GM23338 (cell line): ENCODE results near the gene CTNNA3.

Experiments used
- CREB1 ChIP-seq: fragments of 250-450 bp; sonication (Bioruptor Pico); IDR thresholded peaks from 2 replicates; pipeline ENCODE4 v1.5.0; 2020; ENCODE audit warnings: low read depth, mild to moderate bottlenecking, moderate library complexity
- EZH2 ChIP-seq: fragments of 200-600 bp; sonication (generic); IDR thresholded peaks from one replicate; pipeline ENCODE4 v1.8.0; 2017; ENCODE audit warnings: antibody characterized with exemption, mild to moderate bottlenecking, low read depth; ENCODE audit not compliant: unreplicated experiment
- EZH2phosphoT487 ChIP-seq: fragments of 200-600 bp; sonication (generic); IDR thresholded peaks from one replicate; pipeline ENCODE4 v1.8.1; 2018; ENCODE audit warnings: antibody characterized with exemption; ENCODE audit not compliant: unreplicated experiment
- JUNB ChIP-seq: IDR thresholded peaks from one replicate; pipeline ENCODE4 v1.6.1; 2016; ENCODE audit warnings: antibody characterized with exemption; ENCODE audit not compliant: unreplicated experiment
- POLR2AphosphoS5 ChIP-seq: IDR thresholded peaks from 2 replicates; pipeline ENCODE4 v1.6.1; 2016; ENCODE audit warnings: antibody characterized with exemption, low read depth
- STAT1 ChIP-seq: IDR thresholded peaks from one replicate; pipeline ENCODE4 v1.6.1; 2016; ENCODE audit warnings: antibody characterized with exemption; ENCODE audit not compliant: unreplicated experiment
- ZNF331 ChIP-seq: fragments of 250-450 bp; sonication (Bioruptor Pico); IDR thresholded peaks from 2 replicates; pipeline ENCODE4 v1.5.0; 2020; ENCODE audit warnings: low read depth, mild to moderate bottlenecking, moderate library complexity
- TF ChIP-seq, protein P1 (sequence below), 2 experiments: fragments of 200-600 bp in 1 of 2; sonication (generic) in 1 of 2; conservative IDR thresholded peaks; 2 replicates each; pipeline versions ENCODE4 v1.5.1 to v1.6.1; 2016 to 2017; ENCODE audit warnings: antibody characterized with exemption in 2 of 2, low read depth in 2 of 2, mild to moderate bottlenecking in 2 of 2, moderate library complexity in 1 of 2
- TF ChIP-seq, protein P2 (sequence below): IDR thresholded peaks from one replicate; pipeline ENCODE4 v1.6.1; 2018; ENCODE audit warnings: antibody characterized with exemption; ENCODE audit not compliant: unreplicated experiment
- TF ChIP-seq, protein P3 (sequence below): IDR thresholded peaks from 2 replicates; pipeline ENCODE4 v1.6.1; 2016; ENCODE audit warnings: antibody characterized with exemption

DNA sequence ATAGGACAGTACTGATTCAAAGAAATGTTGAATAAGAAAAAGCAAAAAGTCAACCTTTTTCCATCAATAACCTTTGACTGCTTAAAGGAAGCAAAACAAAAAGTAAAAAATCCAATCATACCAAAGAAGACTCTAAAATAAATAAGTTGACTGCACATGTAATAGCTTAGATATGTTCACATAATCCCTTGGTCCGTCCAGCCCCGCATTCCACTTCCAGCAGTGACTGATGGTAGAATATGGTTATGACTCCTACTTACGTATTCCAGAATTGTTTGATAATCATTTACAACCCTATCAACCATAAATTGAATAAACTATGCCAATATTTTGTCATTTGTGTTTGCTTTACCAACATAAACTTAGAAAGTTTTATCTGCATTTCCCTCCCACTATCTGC is 77.9 kb downstream of the CTNNA3 start:
- TF ChIP-seq STAT1 = no peak
- no peak for TF ChIP-seq POLR2AphosphoS5
- TF ChIP-seq EZH2 = no peak
- TF ChIP-seq, protein P1, sequence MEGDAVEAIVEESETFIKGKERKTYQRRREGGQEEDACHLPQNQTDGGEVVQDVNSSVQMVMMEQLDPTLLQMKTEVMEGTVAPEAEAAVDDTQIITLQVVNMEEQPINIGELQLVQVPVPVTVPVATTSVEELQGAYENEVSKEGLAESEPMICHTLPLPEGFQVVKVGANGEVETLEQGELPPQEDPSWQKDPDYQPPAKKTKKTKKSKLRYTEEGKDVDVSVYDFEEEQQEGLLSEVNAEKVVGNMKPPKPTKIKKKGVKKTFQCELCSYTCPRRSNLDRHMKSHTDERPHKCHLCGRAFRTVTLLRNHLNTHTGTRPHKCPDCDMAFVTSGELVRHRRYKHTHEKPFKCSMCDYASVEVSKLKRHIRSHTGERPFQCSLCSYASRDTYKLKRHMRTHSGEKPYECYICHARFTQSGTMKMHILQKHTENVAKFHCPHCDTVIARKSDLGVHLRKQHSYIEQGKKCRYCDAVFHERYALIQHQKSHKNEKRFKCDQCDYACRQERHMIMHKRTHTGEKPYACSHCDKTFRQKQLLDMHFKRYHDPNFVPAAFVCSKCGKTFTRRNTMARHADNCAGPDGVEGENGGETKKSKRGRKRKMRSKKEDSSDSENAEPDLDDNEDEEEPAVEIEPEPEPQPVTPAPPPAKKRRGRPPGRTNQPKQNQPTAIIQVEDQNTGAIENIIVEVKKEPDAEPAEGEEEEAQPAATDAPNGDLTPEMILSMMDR (conservative IDR thresholded peaks at IDR 0.05; ENCODE audit: low read depth in 2 of 2) = no peak
- TF ChIP-seq ZNF331 = no peak
- TF ChIP-seq, protein P2, sequence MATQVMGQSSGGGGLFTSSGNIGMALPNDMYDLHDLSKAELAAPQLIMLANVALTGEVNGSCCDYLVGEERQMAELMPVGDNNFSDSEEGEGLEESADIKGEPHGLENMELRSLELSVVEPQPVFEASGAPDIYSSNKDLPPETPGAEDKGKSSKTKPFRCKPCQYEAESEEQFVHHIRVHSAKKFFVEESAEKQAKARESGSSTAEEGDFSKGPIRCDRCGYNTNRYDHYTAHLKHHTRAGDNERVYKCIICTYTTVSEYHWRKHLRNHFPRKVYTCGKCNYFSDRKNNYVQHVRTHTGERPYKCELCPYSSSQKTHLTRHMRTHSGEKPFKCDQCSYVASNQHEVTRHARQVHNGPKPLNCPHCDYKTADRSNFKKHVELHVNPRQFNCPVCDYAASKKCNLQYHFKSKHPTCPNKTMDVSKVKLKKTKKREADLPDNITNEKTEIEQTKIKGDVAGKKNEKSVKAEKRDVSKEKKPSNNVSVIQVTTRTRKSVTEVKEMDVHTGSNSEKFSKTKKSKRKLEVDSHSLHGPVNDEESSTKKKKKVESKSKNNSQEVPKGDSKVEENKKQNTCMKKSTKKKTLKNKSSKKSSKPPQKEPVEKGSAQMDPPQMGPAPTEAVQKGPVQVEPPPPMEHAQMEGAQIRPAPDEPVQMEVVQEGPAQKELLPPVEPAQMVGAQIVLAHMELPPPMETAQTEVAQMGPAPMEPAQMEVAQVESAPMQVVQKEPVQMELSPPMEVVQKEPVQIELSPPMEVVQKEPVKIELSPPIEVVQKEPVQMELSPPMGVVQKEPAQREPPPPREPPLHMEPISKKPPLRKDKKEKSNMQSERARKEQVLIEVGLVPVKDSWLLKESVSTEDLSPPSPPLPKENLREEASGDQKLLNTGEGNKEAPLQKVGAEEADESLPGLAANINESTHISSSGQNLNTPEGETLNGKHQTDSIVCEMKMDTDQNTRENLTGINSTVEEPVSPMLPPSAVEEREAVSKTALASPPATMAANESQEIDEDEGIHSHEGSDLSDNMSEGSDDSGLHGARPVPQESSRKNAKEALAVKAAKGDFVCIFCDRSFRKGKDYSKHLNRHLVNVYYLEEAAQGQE = no peak
- TF ChIP-seq, protein P3, sequence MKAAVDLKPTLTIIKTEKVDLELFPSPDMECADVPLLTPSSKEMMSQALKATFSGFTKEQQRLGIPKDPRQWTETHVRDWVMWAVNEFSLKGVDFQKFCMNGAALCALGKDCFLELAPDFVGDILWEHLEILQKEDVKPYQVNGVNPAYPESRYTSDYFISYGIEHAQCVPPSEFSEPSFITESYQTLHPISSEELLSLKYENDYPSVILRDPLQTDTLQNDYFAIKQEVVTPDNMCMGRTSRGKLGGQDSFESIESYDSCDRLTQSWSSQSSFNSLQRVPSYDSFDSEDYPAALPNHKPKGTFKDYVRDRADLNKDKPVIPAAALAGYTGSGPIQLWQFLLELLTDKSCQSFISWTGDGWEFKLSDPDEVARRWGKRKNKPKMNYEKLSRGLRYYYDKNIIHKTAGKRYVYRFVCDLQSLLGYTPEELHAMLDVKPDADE = no peak
- no peak for TF ChIP-seq EZH2phosphoT487
- TF ChIP-seq CREB1 (CRISPR knock-in tag) = no peak
- TF ChIP-seq JUNB = no peak
